LNCaP clone FGC (cell line): ENCODE results near the gene CD226.

Experiments
- DNase-seq: peaks from one replicate; pipeline ENCODE4 v3.0.0-alpha.2; 2011; ENCODE audit warnings: low read depth
- H3K4me3 ChIP-seq: 2 replicates; pipeline ENCODE4 v1.5.1; 2011; ENCODE audit warnings: mild to moderate bottlenecking, low read depth, low read length, control low read depth
- CTCF ChIP-seq: IDR thresholded peaks from 2 replicates; pipeline ENCODE4 v1.5.1; 2012; ENCODE audit warnings: mild to moderate bottlenecking; ENCODE audit not compliant: control insufficient read depth, insufficient read depth; ENCODE audit errors: extremely low read depth

The CD226 gene

DNA sequence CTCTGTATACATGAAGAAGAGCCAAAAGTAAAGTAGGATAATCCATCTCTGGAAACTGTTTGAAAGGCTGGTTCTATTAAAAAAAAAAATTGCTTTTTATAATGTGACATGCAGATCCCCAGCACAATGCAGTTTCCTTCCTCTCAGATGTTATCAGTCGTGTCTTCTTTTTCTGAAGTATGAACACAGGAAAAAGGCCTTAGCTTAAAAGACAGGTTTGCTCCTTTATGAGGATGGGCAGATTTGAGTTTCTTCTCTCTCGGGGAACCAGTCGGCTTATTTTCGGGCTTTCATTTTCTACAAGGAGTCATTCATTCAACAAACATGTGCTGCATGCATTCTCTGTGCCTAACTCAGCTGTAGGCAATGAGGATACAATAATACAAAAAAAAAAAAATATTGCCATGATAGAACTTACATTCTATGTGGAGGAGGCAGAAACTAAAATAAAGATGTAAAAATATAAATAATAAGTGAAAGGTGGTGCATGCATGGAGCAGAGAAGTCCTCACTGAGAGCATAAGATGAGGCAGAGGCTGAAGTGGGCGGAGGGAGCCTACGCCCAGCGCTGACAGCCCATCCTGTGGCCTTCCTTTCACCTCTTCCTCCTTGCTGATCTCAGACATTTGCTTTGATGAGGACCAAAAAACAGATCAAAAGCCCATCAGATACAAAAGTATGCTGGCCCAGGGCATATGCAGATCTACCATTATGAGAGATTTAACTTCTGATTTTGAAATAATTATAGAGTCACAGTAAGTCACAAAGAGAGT is at the start of gene CD226:
Gene CD226 (minus strand): TSS at position 513 of the 773 bp plus-strand sequence. CDS start 467 bp downstream, at position 46.
- H3K4me3 ChIP-seq = no peak within 1 kb of the TSS
- no peak for DNase-seq
- TF ChIP-seq CTCF = no peak

- no peak overlapping the region for H3K4me3 ChIP-seq
- no peak for DNase-seq
- no peak for TF ChIP-seq CTCF
Measured at GRCh38 chr18:69996951-69997798, 49.5 kb upstream of the CD226 start.

DNA sequence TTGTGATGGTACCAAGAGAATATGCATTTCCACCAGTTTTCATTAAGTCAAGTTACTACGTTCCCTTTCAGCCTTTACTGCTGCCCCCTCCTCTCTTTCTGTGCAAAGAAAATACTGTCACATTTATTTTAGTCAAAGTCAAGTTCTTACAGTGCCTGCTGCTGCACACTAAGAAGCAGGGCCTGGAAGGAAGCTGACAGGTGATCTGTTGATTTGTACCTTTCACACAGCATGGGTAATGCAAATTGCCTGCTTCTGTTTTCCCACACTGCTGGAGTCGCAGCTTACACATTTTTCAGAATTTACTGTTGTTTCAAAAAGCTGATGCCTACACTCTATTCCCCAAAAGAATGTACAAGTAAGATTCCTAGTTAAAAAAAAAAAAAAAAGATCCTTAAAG is 48.7 kb upstream of the CD226 start:
- DNase-seq = no peak
- no peak overlapping the region for H3K4me3 ChIP-seq
- TF ChIP-seq CTCF = no peak

- no peak for DNase-seq
- TF ChIP-seq CTCF = no peak
- no peak overlapping the region for H3K4me3 ChIP-seq
Measured at GRCh38 chr18:69995774-69996173, 48.1 kb upstream of the CD226 start.

DNA sequence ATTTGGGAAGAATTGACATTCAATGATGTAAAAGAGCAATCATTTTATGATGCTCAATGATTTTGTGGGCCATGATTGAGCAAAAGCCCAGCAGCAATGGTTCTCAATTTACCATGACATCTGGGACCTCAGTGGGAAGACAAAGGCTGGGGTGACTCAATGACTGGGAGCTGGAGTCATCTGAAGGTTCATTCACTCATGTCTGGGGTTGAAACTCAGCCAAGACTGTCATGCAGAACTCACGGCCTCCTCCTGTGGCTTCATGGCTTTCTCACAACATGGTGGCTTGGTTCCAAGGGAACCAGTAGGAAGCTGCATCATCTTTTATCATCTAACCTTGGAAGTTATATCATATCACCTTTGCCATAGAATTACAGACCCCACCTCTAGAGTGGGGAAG is 45.1 kb upstream of the CD226 start:
- H3K4me3 ChIP-seq = no peak overlapping the region
- no peak for DNase-seq
- no peak for TF ChIP-seq CTCF

DNA sequence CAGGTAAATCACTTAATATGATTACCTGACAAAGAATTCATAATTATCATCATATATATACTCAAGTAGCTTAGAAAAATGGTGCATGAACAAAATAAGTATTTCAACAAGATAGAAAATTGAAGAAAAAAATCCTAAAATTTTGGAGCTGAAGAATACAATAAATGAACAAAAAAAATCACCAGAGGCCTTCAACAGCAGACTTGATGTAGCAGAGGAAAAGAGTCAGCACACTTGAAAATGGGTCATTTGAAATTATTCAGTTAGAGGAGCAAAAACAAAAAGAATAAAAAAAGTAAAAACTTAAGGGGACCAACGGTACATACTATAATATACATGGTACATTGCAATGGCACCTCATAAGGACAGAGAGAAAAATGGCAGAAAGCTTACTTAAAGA is 40.2 kb upstream of the CD226 start:
- H3K4me3 ChIP-seq = no peak overlapping the region
- no peak for DNase-seq
- TF ChIP-seq CTCF = no peak

DNA sequence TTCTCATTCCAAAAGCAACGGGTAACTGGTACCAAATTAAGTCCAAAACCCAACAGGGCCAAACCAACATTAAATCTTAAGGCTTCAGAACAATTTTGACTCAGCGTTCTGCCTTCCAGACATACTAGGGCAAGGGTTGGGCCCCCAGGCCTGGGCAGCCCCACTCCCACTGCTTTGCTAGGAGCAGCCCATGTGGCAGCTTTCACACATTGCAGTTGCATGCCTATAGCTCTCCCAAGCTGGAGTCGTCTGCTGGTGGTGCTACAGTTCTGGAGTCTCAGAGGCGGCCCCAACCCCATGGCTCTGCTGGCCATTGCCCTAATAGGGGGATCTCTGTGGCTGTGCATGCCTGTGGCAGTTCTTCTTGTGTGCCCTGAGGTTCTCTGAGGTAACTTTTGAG is 37.6 kb upstream of the CD226 start:
- TF ChIP-seq CTCF = no peak
- no peak for DNase-seq
- H3K4me3 ChIP-seq = no peak overlapping the region
